Lung microvascular endothelial cell (primary cell): ENCODE results near the gene LAMA1. TPM values are rescaled to one million over a fixed set of nuclear protein-coding genes. Genes with fewer than 3 reads are reported as not detected.

ENCODE experiments used
- DNase-seq, 2 donors: peaks; one replicate each; pipeline versions ENCODE4 v3.0.0 to v3.0.0-alpha.2; 2010; ENCODE audit warnings: low read depth in 2 of 2
- total RNA-seq: library from RNA; depleted of rRNA; stranded (reverse); fragments of >200 nt; gene quantifications from 2 replicates; pipeline ENCODE4 v1.2.1, GENCODE V29; 2014

The LAMA1 gene
- total RNA-seq, 1 donor from 2014 or later: 0.20 TPM

- DNase-seq: no peak
Observed at GRCh38 chr18:6891788-6892187, 225.8 kb downstream of the LAMA1 start.

Other genes starting within 250 kb of the LAMA1 start
- gene LRRC30, start 113.3 kb upstream of the LAMA1 start, total RNA-seq: not detected in 2 replicates